C4-2B (cell line): ENCODE data around the gene RNF225.

Experiments
- H3K27ac ChIP-seq: fragments of 450-650 bp; 2 replicates; pipeline ENCODE4 v1.5.1; 2017
- CTCF ChIP-seq: fragments of 450-650 bp; conservative IDR thresholded peaks from 2 replicates; pipeline ENCODE4 v1.5.1; 2017; ENCODE audit warnings: mild to moderate bottlenecking
- ZFX ChIP-seq: fragments of 450-650 bp; IDR thresholded peaks from 2 replicates; pipeline ENCODE4 v1.6.1; 2017

Gene RNF225

GRCh38 chr19:58394821-58395219, 636 bp upstream of the RNF225 start:
- TF ChIP-seq ZFX (no peak), CTCF (no peak)
- peak overlapping the region; percentile 62 for H3K27ac ChIP-seq

- H3K27ac ChIP-seq: peak overlapping the region; percentile 62
- no peak for TF ChIP-seq ZFX
- TF ChIP-seq CTCF: no peak
Measured at GRCh38 chr19:58395979-58396627, 647 bp downstream of the RNF225 start.

- H3K27ac ChIP-seq: no peak overlapping the region
Measured at GRCh38 chr19:58396691-58397532, 1.5 kb downstream of the RNF225 start.

GRCh38 chr19:58397533-58398037, 2.1 kb downstream of the RNF225 start:
- TF ChIP-seq ZFX (no peak), CTCF (no peak)
- no peak overlapping the region for H3K27ac ChIP-seq

More at GRCh38 chr19:58396691-58397532, 1.5 kb downstream of the RNF225 start:
- TF ChIP-seq ZFX (no peak), CTCF (no peak)

- TF ChIP-seq ZFX (no peak), CTCF (no peak)
Measured at GRCh38 chr19:58398087-58398486, 2.6 kb downstream of the RNF225 start.

GRCh38 chr19:58398545-58398944, 3.1 kb downstream of the RNF225 start:
- no peak overlapping the region for H3K27ac ChIP-seq
- no peak for TF ChIP-seq CTCF
- no peak for TF ChIP-seq ZFX

More at GRCh38 chr19:58398087-58398486, 2.6 kb downstream of the RNF225 start:
- no peak overlapping the region for H3K27ac ChIP-seq

GRCh38 chr19:58399903-58400302, 4.4 kb downstream of the RNF225 start:
- peak overlapping the region; percentile 76; the same call in 1 of the 2 replicates for H3K27ac ChIP-seq
- TF ChIP-seq CTCF: no peak
- TF ChIP-seq ZFX: no peak
